ENCODE data around the gene SMIM36. TPM values are rescaled to one million over a fixed set of nuclear protein-coding genes. Genes with fewer than 3 reads are reported as not detected.
"Not testable (repeated sequence)": the region's sequence is repeated elsewhere in the genome, so short reads cannot be mapped to it uniquely, and the experiment has no call there.

SMIM36 gene
- total and polyA plus RNA-seq, 8 donors, result 0.09 TPM; not detected in 7

GRCh38 chr17:55524440-55525220 is 13.4 kb upstream of the SMIM36 start:
- DNase-seq, result no peak
- FAIRE-seq, result no peak
- whole genome bisulfite sequencing, 2 donors, result 45 to 54% methylated on average over 4 of the region's 4 CpGs

GRCh38 chr17:55523032-55523431 is 11.8 kb upstream of the SMIM36 start:
- H3K4me3 ChIP-seq, result not testable (repeated sequence)
- 86 to 92% methylated on average over 4 of the region's 4 CpGs for WGBS, 2 donors

More at GRCh38 chr17:55524440-55525220, 13.4 kb upstream of the SMIM36 start:
- Histone ChIP-seq H3K27ac (no peak overlapping the region), H3K9me3 (no peaks in the 10 kb centered on the region), H3K4me1 (no peaks in the 10 kb centered on the region), H3K27me3 (no peaks in the 10 kb centered on the region), H3K36me3 (no peaks in the 10 kb centered on the region), H3K4me3 (no peak overlapping the region)
- TF ChIP-seq CTCF (IDR thresholded peaks at IDR 0.05), result no peak
- intact Hi-C loops (cut with DNase I), result loop anchor here in 2 of 3 donors (5.0 to 10.0 kb wide), 4 partner anchors 193 to 922 kb away; no protein-coding TSS in a partner anchor
- no peak for ATAC-seq

GRCh38 chr17:55521186-55521585 is 9.9 kb upstream of the SMIM36 start:
- DNase-seq (no peak), ATAC-seq (no peak), FAIRE-seq (no peak)
- no peaks in the 10 kb centered on the region for H3K36me3 ChIP-seq
- H3K9me3 ChIP-seq, result no peaks in the 10 kb centered on the region
- no peaks in the 10 kb centered on the region for H3K27me3 ChIP-seq
- H3K27ac ChIP-seq, result no peak overlapping the region
- no peak for TF ChIP-seq CTCF (IDR thresholded peaks at IDR 0.05)
- intact Hi-C loops (cut with DNase I), result loop anchor here in 2 of 3 donors (5.0 to 10.0 kb wide), 3 partner anchors 251 to 919 kb away; no protein-coding TSS in a partner anchor
- H3K4me3 ChIP-seq, result no peak overlapping the region
- H3K4me1 ChIP-seq, result no peaks in the 10 kb centered on the region

More at GRCh38 chr17:55523032-55523431, 11.8 kb upstream of the SMIM36 start:
- FAIRE-seq, H3K36me3 ChIP-seq, DNase-seq, ATAC-seq, H3K27me3 ChIP-seq, H3K4me1 ChIP-seq, H3K27ac ChIP-seq, H3K9me3 ChIP-seq: not testable (repeated sequence)
- intact Hi-C loops (cut with DNase I), result loop anchor here in 2 of 3 donors (5.0 to 10.0 kb wide), 3 partner anchors 249 to 921 kb away; no protein-coding TSS in a partner anchor

GRCh38 chr17:55520402-55520801 is 9.2 kb upstream of the SMIM36 start:
- no peak for FAIRE-seq
- no peak for TF ChIP-seq CTCF (IDR thresholded peaks at IDR 0.05)
- Histone ChIP-seq H3K36me3 (no peaks in the 10 kb centered on the region), H3K4me3 (no peak overlapping the region), H3K9me3 (no peaks in the 10 kb centered on the region), H3K27me3 (no peaks in the 10 kb centered on the region), H3K27ac (no peak overlapping the region), H3K4me1 (no peaks in the 10 kb centered on the region)
- 51 to 62% methylated on average over 5 of the region's 5 CpGs for WGBS, 2 donors
- no peak for DNase-seq
- intact Hi-C loops (cut with DNase I), result loop anchor here in 2 of 3 donors (5.0 to 10.0 kb wide), 3 partner anchors 252 to 918 kb away; no protein-coding TSS in a partner anchor
- no peak for ATAC-seq

GRCh38 chr17:55518510-55518909 is 7.3 kb upstream of the SMIM36 start:
- FAIRE-seq (no peak), DNase-seq (no peak), ATAC-seq (no peak)
- Histone ChIP-seq H3K36me3 (no peaks in the 10 kb centered on the region), H3K4me3 (no peak overlapping the region), H3K27ac (no peak overlapping the region), H3K4me1 (no peaks in the 10 kb centered on the region), H3K9me3 (no peaks in the 10 kb centered on the region), H3K27me3 (peaks cover 0 to 4% (median 0%) of the 10 kb centered on the region in 4 donors)
- 54 to 65% methylated on average over 5 of the region's 5 CpGs for WGBS, 2 donors
- no peak for TF ChIP-seq CTCF (IDR thresholded peaks at IDR 0.05)
- intact Hi-C loops (cut with DNase I), result no loop called here

Measured in pancreas (tissue), 10 donors.